Loucy (cell line): ENCODE measurements around the gene TMEM140.

ENCODE experiments used
- CTCF ChIP-seq: fragments of 200-600 bp; sonication (generic); conservative IDR thresholded peaks from 2 replicates; pipeline ENCODE4 v1.5.1; 2014; ENCODE audit warnings: mild to moderate bottlenecking, antibody characterized with exemption, low read length
- EZH2phosphoT487 ChIP-seq: fragments of 200-600 bp; IDR thresholded peaks from 2 replicates; pipeline ENCODE4 v1.6.1; 2018; ENCODE audit warnings: antibody characterized with exemption, mild to moderate bottlenecking, moderate library complexity, borderline replicate concordance

- no peak for TF ChIP-seq CTCF
- TF ChIP-seq EZH2phosphoT487: no peak
These were observed 63.0 kb downstream of the TMEM140 start for GRCh38 chr7:135210888-135211178.
